Ovary (tissue), 10 donors: Measurements from ENCODE around the gene URM1. TPM values are rescaled to one million over a fixed set of nuclear protein-coding genes. Genes with fewer than 3 reads are reported as not detected.

Experiments
- DNase-seq, 5 donors: peaks; one replicate each; pipeline ENCODE4 v3.0.0-alpha.2; 2019 to 2020
- H3K27ac ChIP-seq, 2 donors: fragments of 200-600 bp; one replicate each; pipeline versions ENCODE4 v1.5.1 to v1.8.0; 2019 to 2022
- H3K27me3 ChIP-seq: fragments of 200-600 bp; one replicate; pipeline ENCODE4 v1.8.0; 2022
- H3K36me3 ChIP-seq: fragments of 200-600 bp; sonication (generic); one replicate; pipeline ENCODE4 v1.5.1; 2019
- H3K4me1 ChIP-seq: one replicate; pipeline ENCODE4 v1.8.1; 2013; ENCODE audit warnings: mild to moderate bottlenecking, moderate library complexity; ENCODE audit not compliant: insufficient read depth
- H3K4me3 ChIP-seq: fragments of 200-600 bp; sonication (generic); one replicate; pipeline ENCODE4 v1.5.1; 2017
- H3K9me3 ChIP-seq, 2 donors: fragments of 200-600 bp in 1 of 2; sonication (generic) in 1 of 2; one replicate each; pipeline versions ENCODE4 v1.5.1 to v1.8.1; 2013 to 2019; ENCODE audit warnings: mild to moderate bottlenecking in 1 of 2, moderate library complexity in 1 of 2
- EP300 ChIP-seq: sonication (generic); formaldehyde crosslinking; IDR thresholded peaks from one replicate; pipeline ENCODE4 v1.6.1; 2017; ENCODE audit warnings: antibody characterized with exemption
- POLR2A ChIP-seq: fragments of 450-650 bp; IDR thresholded peaks from one replicate; pipeline ENCODE4 v1.6.1; 2017; ENCODE audit warnings: antibody characterized with exemption, mild to moderate bottlenecking, moderate library complexity
- WGBS, 3 donors: extraction: QIAGEN DNeasy Blood & Tissue Kit in 1 of 3; methylation state at CpG; one replicate each; pipeline versions ENCODE4 v1.1.5 to v1.1.7; 2013 to 2017; 5-methylcytosine and 5-hydroxymethylcytosine counted together
- intact Hi-C, 4 donors: fragments of 100-400 bp; cut with DNase I; formaldehyde crosslinking; loops; one replicate each; pipeline versions ENCODE4 v1.11.0 to v1.15.1; 2022 to 2023
- long read RNA-seq, 3 donors: library from polyadenylated mRNA in 2 of 3; unstranded in 2 of 3; transcript quantifications; one replicate each; pipeline ENCODE4 v2.0.0 and lab custom pipeline, GENCODE V29; 2021 to 2026
- polyA plus RNA-seq, 2 donors: library from polyadenylated mRNA; stranded (reverse); fragments of 200-250 nt in 1 of 2; fragments of 350-450 nt in 1 of 2; fragmentation: Illumina TruSeq in 1 of 2; extraction: RNeasy Lipid Tissue Mini Kit (QIAGEN cat#74804) in 1 of 2; gene quantifications; one replicate each; pipeline ENCODE4 v1.2.3, GENCODE V29; 2013 to 2014
- total RNA-seq, 7 donors: library from RNA; depleted of rRNA in 2 of 7; stranded (reverse); fragments of >200 nt in 2 of 7; fragmentation: NEBNext Ultra II Directional in 3 of 7; extraction: Animal tissue kit (Norgen Biotek cat#: 25700) in 3 of 7; gene quantifications; one replicate each; pipeline versions ENCODE4 v1.1.0 to v1.2.4, GENCODE V29; 2016 to 2023
- TF ChIP-seq, protein P1 (sequence below), 3 donors: fragments of 450-650 bp in 2 of 3; fragments of 200-600 bp in 1 of 3; IDR thresholded peaks; one replicate each; pipeline versions ENCODE4 v1.5.1 to v1.8.0; 2016 to 2022; ENCODE audit warnings: antibody characterized with exemption in 3 of 3, mild to moderate bottlenecking in 1 of 3
- donor health status: DM: no; HTN: no; CAD: no; lungs with moderate emphysema.
- donor health status: DM: no; HTN: no; CAD: no.
- donor health status: Bipolar disorder and iron deficiency.
- donor health status: DM: yes; HTN: yes; CAD: no.
- donor health status: DM: no; HTN: no; CAD: no.
- donor health status: DM: yes; HTN: yes; CAD: no.

URM1 gene
- total RNA-seq (10 to 100 TPM; 20.5 to 51.4 (median 36.0) TPM), polyA plus RNA-seq (10 to 100 TPM; 22.1 to 41.4 TPM)
- long read RNA-seq, donor 1, transcript URM1-205 (5 exons, 723 nt): minor isoform, 5 of 82 reads
- long read RNA-seq, donor 1, transcript URM1-203 (5 exons, 2,650 nt): major isoform, 62 of 82 reads
- long read RNA-seq, donor 1, partial matches to known transcripts: 4 of 82 reads
- long read RNA-seq, donor 1, other reads (novel, unspliced or antisense): 8 of 82 reads
- long read RNA-seq, donor 2, transcript URM1-203 (5 exons, 2,650 nt): major isoform, 22 of 31 reads
- long read RNA-seq, donor 2, partial matches to known transcripts: 0 of 31 reads
- long read RNA-seq, donor 2, other reads (novel, unspliced or antisense): 6 of 31 reads
- long read RNA-seq, donor 3, transcript URM1-205 (5 exons, 723 nt): minor isoform, 8 of 76 reads
- long read RNA-seq, donor 3, transcript URM1-203 (5 exons, 2,650 nt): major isoform, 51 of 76 reads
- long read RNA-seq, donor 3, partial matches to known transcripts: 2 of 76 reads
- long read RNA-seq, donor 3, other reads (novel, unspliced or antisense): 13 of 76 reads

DNA sequence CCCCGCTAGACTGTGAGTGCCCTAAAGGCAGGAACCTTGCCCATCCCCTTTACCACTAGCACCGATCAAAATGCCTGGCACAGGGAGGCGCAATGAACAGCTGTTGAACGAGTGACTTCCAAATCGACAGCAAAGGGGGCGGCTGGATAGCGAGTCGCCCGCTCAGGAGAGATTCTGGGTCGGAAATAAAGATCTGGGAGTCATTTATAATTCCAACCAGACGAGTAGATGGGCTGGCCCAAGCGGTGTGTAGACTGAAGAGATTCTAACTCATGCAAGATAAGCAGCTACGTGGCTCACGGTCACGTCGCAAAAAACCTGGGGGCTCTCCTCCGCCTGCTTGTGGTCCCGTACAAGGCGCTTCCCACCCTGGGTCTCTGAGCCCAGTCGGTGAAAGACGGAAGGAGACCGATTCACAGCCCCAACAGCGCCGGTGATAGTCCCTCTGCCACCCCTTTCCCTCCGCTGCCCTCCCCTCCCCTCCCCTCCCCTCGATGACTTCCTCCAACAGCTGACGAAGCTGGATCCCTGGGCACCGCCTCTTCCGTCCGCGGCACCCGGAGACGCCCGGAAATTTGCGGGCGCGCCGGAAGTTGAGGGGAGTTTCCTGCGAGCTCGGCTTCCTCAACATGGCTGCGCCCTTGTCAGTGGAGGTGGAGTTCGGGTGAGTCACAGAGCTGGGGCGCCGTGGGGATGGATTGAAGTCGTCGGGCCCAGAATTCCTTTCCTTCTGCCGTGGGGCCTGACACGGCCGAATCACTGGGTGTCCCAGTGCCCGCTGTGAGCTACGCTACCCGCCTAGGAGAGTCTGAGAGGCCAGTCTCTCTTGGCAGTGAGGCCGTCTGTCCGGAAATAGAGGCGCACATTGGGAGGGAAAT lies at the start of gene URM1:
Gene URM1, plus strand, starts transcription at position 623 of the 878 bp plus-strand sequence. Its CDS starts 7 bp downstream, at position 630.
- peak within 1 kb of the TSS; percentile 35 to 75 for H3K27ac ChIP-seq
- H3K9me3 ChIP-seq: no peaks in the 10 kb centered on the region
- no peak for TF ChIP-seq EP300
- TF ChIP-seq POLR2A: peak; percentile 95
- TF ChIP-seq, protein P1, sequence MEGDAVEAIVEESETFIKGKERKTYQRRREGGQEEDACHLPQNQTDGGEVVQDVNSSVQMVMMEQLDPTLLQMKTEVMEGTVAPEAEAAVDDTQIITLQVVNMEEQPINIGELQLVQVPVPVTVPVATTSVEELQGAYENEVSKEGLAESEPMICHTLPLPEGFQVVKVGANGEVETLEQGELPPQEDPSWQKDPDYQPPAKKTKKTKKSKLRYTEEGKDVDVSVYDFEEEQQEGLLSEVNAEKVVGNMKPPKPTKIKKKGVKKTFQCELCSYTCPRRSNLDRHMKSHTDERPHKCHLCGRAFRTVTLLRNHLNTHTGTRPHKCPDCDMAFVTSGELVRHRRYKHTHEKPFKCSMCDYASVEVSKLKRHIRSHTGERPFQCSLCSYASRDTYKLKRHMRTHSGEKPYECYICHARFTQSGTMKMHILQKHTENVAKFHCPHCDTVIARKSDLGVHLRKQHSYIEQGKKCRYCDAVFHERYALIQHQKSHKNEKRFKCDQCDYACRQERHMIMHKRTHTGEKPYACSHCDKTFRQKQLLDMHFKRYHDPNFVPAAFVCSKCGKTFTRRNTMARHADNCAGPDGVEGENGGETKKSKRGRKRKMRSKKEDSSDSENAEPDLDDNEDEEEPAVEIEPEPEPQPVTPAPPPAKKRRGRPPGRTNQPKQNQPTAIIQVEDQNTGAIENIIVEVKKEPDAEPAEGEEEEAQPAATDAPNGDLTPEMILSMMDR (IDR thresholded peaks at IDR 0.05): no peak
- peak; percentile 90 to 96 (median 94) for DNase-seq
- intact Hi-C loops: no loop called here
- no peaks in the 10 kb centered on the region for H3K27me3 ChIP-seq
- H3K36me3 ChIP-seq: no peaks in the 10 kb centered on the region
- peak within 1 kb of the TSS; percentile 66 for H3K4me3 ChIP-seq
- H3K4me1 ChIP-seq: peaks cover 1% of the 10 kb centered on the region
- WGBS, 3 donors: 0 to 1% (median 0%) methylated on average over 42 to 55 of the region's 55 CpGs

DNA sequence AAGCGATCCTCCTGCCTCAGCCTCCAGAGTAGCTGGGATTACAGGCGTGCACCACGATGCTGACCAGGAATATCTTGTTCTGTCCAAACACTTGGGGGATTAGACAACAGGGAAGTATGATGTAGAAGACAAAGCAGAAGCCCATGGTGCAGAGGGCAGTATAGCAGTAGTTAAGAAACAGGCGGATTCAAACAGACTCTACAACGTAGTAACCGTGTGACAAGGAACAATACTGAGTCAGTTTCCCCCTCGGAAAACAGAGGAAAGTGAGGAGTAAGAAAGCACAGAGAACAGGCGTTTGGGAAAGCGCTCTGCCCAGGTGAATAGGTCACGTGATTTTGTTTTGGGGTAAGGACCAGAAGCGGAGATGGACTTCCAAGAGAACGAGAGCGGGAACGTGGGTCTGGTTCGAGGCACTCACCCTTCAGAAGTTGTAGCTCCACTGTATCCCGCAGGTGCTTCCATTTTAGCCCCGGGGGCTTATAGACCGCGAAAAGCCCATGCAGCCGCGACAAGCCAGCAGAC lies 49.2 kb upstream of the URM1 start:
- no peaks in the 10 kb centered on the region for H3K36me3 ChIP-seq
- no peaks in the 10 kb centered on the region for H3K27me3 ChIP-seq
- H3K4me3 ChIP-seq: peak overlapping the region; percentile 86
- no peaks in the 10 kb centered on the region for H3K9me3 ChIP-seq
- no peak overlapping the region for H3K27ac ChIP-seq
- no peak for DNase-seq
- intact Hi-C loops: loop anchor here in 1 of 4 donors (5.0 kb wide), 1 partner anchor 45 kb away; the partner anchor contains the start of genes GOLGA2 and SWI5
- TF ChIP-seq, protein P1 (IDR thresholded peaks at IDR 0.05): no peak
- TF ChIP-seq EP300 (no peak), POLR2A (no peak)
- H3K4me1 ChIP-seq: peaks cover 8% of the 10 kb centered on the region
- WGBS, 3 donors: 0 to 1% (median 1%) methylated on average over 21 of the region's 21 CpGs

DNA sequence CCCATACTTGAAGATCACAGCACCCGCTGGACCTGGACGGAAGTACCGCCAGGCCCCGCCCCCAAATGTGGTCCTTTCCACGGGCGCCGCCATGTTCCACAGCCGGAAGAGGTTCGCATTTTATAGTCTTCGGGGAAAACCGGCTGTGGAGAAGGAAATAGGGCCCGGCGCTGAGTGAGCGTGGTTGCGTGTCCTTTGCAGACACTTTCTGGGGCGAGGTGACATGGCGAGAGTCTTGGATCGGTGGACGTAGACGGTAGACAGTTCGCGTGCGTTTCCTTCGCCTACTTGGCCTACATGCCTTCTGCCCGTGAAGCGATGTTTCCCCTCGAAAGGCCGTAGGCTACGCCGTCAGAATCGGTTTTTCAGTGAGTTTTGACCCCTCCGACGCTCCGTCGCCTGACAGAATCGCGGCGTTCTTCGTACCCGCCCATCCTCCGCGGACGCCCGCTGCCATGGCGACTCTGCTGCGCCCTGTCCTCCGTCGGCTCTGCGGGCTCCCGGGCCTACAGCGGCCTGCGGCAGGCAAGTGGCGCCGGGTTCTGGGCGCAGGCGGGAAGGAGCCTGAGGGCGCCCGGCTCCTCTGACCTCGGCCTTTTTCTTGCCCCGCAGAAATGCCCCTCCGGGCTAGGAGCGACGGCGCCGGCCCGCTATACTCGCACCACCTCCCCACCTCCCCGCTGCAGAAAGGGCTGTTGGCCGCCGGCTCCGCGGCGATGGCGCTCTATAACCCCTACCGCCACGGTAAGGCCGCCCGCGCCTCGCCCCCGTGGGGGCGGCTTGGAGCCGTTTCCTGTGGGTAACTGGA lies 48.6 kb upstream of the URM1 start, which contains the start of the genes COQ4 and TRUB2:
Gene COQ4, plus strand, starts transcription at position 436 of the 808 bp plus-strand sequence. Its CDS starts 20 bp downstream, at position 456.
Gene TRUB2, minus strand, starts transcription at position 44 of the 808 bp plus-strand sequence. Its CDS starts 39 bp downstream, at position 5.
- H3K4me1 ChIP-seq: peaks cover 8% of the 10 kb centered on the region
- no peaks in the 10 kb centered on the region for H3K9me3 ChIP-seq
- TF ChIP-seq POLR2A (no peak), EP300 (peak; percentile 47)
- TF ChIP-seq, protein P1 (IDR thresholded peaks at IDR 0.05): peak in 1 of 3 donors; percentile 9
- intact Hi-C loops: loop anchor here in 1 of 4 donors (5.0 kb wide), 1 partner anchor 45 kb away; the partner anchor contains the start of genes GOLGA2 and SWI5
- no peaks in the 10 kb centered on the region for H3K36me3 ChIP-seq
- WGBS, 3 donors: 0 to 1% (median 0%) methylated on average over 80 to 83 of the region's 83 CpGs
- peak; percentile 91 to 94 (median 92) for DNase-seq
- H3K4me3 ChIP-seq: peak within 1 kb of the TSS; percentile 86
- no peaks in the 10 kb centered on the region for H3K27me3 ChIP-seq
- H3K27ac ChIP-seq: peak within 1 kb of the TSS; percentile 19 to 78
